Lower lobe of right lung (tissue), 2 donors: ENCODE results near the gene COG6. TPM values are rescaled to one million over a fixed set of nuclear protein-coding genes. Genes with fewer than 3 reads are reported as not detected.

Source experiments
- ATAC-seq, 2 donors: fragments of 200-7000 bp; cut with Tn5 transposase; one replicate each; pipeline ENCODE4 v1.9.1; 2020 to 2022; ENCODE audit warnings: mild to moderate bottlenecking in 2 of 2, moderate library complexity in 2 of 2
- DNase-seq: peaks from one replicate; pipeline ENCODE4 v3.0.0-alpha.2; 2020
- H3K27ac ChIP-seq: fragments of 200-600 bp; one replicate; pipeline ENCODE4 v1.8.0; 2022
- H3K27me3 ChIP-seq: fragments of 200-600 bp; one replicate; pipeline ENCODE4 v1.8.0; 2022; ENCODE audit warnings: low read depth
- H3K36me3 ChIP-seq: fragments of 200-600 bp; one replicate; pipeline ENCODE4 v1.8.0; 2022; ENCODE audit warnings: mild to moderate bottlenecking
- H3K4me1 ChIP-seq: fragments of 200-600 bp; one replicate; pipeline ENCODE4 v1.8.0; 2022
- H3K4me3 ChIP-seq: fragments of 200-600 bp; one replicate; pipeline ENCODE4 v1.8.0; 2022; ENCODE audit warnings: mild to moderate bottlenecking
- H3K9me3 ChIP-seq: fragments of 200-600 bp; one replicate; pipeline ENCODE4 v1.8.0; 2022
- intact Hi-C: fragments of 100-400 bp; cut with DNase I; formaldehyde crosslinking; loops from one replicate; pipeline ENCODE4 v1.11.0; 2022
- total RNA-seq: library from RNA; stranded (reverse); fragmentation: NEBNext Ultra II Directional; extraction: Animal tissue kit (Norgen Biotek cat#: 25700); gene quantifications from one replicate; pipeline ENCODE4 v1.2.1, GENCODE V29; 2021
- TF ChIP-seq, protein P1 (sequence below): fragments of 200-600 bp; IDR thresholded peaks from one replicate; pipeline ENCODE4 v1.8.0; 2022; ENCODE audit warnings: antibody characterized with exemption, mild to moderate bottlenecking
- donor health status: DM: no; HTN: yes; CAD: no; lungs with severe emphysema.

Gene COG6
- total RNA-seq, 1 donor from 2014 or later, result 28.6 TPM

DNA sequence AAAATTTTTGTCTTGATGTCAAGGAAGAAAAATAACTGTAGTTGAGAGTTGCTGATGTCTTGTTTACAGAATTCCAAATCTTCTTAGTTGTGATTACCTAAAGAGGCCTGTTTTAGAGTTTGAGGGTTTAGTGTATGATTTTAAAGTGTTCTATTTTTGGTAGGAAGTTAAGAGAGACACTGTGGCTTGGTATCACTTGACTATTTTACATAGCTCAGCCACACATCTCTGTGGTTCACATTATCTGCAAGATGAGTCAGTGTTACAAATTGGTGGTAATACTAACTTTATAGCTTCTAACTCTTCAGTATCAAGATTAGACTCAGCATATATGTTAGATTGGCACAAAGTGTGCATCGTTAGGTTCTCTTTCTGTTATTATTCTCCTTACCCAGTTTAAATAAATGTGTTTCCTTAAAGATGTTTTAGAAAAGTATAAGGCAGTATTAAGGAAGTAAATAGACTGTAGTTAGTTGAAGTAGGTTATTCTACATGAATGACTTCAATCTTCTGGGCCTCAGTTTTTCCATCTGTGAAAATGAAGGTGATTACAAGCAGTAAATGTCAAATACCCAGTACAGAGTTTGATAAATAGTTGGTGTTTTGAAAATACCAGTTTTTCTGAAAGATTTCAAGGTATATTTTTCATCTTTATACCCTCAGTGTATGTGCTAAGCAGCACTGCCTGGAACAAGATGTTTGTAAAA is 33.4 kb downstream of the COG6 start:
- intact Hi-C loops, result no loop called here
- DNase-seq, result no peak
- no peaks in the 10 kb centered on the region for H3K4me1 ChIP-seq
- ATAC-seq, result no peak
- peaks cover 21% of the 10 kb centered on the region for H3K36me3 ChIP-seq
- no peak overlapping the region for H3K4me3 ChIP-seq
- TF ChIP-seq, protein P1, sequence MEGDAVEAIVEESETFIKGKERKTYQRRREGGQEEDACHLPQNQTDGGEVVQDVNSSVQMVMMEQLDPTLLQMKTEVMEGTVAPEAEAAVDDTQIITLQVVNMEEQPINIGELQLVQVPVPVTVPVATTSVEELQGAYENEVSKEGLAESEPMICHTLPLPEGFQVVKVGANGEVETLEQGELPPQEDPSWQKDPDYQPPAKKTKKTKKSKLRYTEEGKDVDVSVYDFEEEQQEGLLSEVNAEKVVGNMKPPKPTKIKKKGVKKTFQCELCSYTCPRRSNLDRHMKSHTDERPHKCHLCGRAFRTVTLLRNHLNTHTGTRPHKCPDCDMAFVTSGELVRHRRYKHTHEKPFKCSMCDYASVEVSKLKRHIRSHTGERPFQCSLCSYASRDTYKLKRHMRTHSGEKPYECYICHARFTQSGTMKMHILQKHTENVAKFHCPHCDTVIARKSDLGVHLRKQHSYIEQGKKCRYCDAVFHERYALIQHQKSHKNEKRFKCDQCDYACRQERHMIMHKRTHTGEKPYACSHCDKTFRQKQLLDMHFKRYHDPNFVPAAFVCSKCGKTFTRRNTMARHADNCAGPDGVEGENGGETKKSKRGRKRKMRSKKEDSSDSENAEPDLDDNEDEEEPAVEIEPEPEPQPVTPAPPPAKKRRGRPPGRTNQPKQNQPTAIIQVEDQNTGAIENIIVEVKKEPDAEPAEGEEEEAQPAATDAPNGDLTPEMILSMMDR, result no peak
- H3K27me3 ChIP-seq, result no peaks in the 10 kb centered on the region
- H3K27ac ChIP-seq, result no peak overlapping the region
- no peaks in the 10 kb centered on the region for H3K9me3 ChIP-seq

DNA sequence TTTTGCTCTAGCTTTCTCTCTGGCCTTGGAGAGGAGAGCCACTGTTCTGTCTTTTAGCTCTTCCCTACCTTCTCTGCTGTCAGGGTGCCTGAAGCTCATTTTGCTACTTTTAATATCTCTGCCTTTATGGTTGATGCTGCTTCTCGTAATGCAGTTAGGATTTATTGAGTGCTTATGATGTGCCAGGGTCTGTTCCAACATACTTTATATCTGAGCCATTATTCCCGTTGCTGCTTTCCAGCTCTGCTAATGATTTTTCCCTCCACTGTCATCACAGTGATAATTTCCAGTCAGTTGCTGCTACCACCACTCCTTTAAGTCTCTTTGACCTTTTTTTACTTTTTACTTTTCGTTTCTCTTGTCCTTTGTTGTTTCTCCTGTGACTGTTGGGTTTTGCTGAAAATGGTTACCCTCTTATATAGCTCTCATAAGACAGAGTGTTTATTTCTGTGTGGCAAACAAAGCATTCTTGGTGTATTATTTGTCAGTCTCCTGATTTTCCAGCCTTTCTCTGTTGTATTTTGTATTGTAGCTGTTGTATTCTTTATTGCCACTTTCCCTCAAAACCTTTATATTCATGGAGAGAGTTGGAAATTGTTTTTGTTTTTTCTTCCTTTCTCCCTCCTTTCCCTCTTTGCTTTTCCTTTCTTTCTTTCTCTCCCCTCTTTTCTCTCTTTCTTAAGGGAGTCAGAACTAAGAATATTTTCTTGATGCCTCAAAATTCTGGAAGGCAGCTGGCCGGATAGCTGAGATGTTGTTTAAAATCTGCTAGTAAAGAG is 37.4 kb downstream of the COG6 start:
- Histone ChIP-seq H3K27me3 (no peaks in the 10 kb centered on the region), H3K4me1 (no peaks in the 10 kb centered on the region), H3K4me3 (no peak overlapping the region), H3K36me3 (peaks cover 15% of the 10 kb centered on the region), H3K9me3 (no peaks in the 10 kb centered on the region), H3K27ac (no peak overlapping the region)
- TF ChIP-seq, protein P1, result no peak
- no peak for ATAC-seq
- intact Hi-C loops, result no loop called here
- no peak for DNase-seq

DNA sequence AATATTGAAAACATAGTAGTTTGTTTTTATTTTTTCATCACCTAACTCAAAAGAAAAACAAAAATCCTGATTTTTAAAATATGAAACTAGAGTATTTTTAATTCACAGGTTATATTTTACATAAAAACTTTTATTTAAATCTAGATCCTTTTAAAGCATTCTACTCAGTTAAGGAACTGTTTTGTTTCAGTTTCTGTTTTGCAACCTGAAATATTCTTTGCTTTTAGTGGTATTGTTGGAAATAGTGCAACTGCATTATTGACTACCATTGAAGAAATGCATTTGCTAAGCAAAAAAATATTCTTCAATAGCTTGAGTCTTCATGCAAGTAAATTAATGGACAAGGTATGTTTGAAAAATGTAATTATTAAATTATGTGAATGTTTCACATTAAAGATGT is 43.8 kb downstream of the COG6 start:
- no peak for ATAC-seq
- Histone ChIP-seq H3K4me1 (no peaks in the 10 kb centered on the region), H3K27ac (no peak overlapping the region), H3K36me3 (no peaks in the 10 kb centered on the region), H3K27me3 (no peaks in the 10 kb centered on the region), H3K9me3 (no peaks in the 10 kb centered on the region), H3K4me3 (peak overlapping the region; percentile 4)
- no peak for DNase-seq
- TF ChIP-seq, protein P1, result no peak
- intact Hi-C loops, result no loop called here

DNA sequence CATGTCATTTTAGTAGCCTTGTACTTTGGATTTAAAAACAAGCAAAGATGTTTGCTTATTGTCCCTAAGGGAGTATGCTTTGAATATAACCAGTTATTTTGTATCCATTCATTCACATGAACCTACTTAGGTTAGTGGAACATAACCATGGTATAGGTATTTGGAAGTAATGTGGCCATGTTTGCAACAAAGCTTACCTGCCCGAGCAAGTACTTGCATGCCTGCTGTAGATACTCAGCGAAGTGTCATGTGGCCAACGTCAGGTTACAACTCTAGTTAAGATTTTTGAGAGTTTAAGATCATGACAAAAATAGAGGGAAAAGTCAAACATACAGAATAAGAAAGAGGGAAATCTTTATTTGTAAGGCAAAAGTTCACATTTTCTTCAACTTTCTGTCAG is 57.2 kb downstream of the COG6 start:
- Histone ChIP-seq H3K36me3 (no peaks in the 10 kb centered on the region), H3K4me1 (no peaks in the 10 kb centered on the region), H3K27me3 (no peaks in the 10 kb centered on the region), H3K9me3 (no peaks in the 10 kb centered on the region), H3K27ac (no peak overlapping the region), H3K4me3 (no peak overlapping the region)
- TF ChIP-seq, protein P1, result no peak
- no peak for ATAC-seq
- no peak for DNase-seq
- intact Hi-C loops, result no loop called here

DNA sequence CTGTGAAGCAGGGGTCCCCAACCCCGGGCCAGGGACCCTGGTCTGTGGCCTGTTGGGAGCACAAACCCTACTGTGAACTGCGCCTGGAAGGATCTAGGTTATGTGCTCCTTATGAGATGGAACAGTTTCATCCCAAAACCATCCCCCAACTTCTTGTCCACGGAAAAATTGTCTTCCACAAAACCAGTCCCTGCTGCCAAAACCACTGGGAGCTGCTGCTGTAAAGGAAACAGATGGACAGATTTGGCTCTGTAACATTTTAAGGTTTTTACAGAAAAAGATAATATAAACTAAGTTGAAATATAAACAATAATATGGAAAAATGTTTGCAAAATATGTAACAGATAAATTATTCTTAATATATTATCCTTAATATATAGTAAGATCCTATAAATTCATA is 73.7 kb downstream of the COG6 start:
- Histone ChIP-seq H3K36me3 (peaks cover 54% of the 10 kb centered on the region), H3K9me3 (no peaks in the 10 kb centered on the region), H3K27ac (no peak overlapping the region), H3K27me3 (no peaks in the 10 kb centered on the region), H3K4me1 (no peaks in the 10 kb centered on the region), H3K4me3 (no peak overlapping the region)
- DNase-seq (no peak), ATAC-seq (no peak)
- TF ChIP-seq, protein P1, result no peak
- intact Hi-C loops, result no loop called here
